ENCODE measurements around the gene IGSF21. TPM values are rescaled to one million over a fixed set of nuclear protein-coding genes. Genes with fewer than 3 reads are reported as not detected.

IGSF21 gene
- total and polyA plus RNA-seq, 10 of the 15 experiments (the other 5 are each of a cell fraction or from before 2014, with no cell fraction given), result 0.03 to 0.49 TPM; not detected in 8

- Histone ChIP-seq H3K4me1 (ENCODE audit: control insufficient read depth, insufficient read depth, low read length) (no peaks in the 10 kb centered on the region), H4K20me1 (ENCODE audit: control insufficient read depth, insufficient read depth) (no peaks in the 10 kb centered on the region), H3K27ac (ENCODE audit: control insufficient read depth, insufficient read depth) (no peak overlapping the region), H3K9ac (ENCODE audit: control insufficient read depth, insufficient read depth, low read length) (no peak overlapping the region), H3K36me3 (ENCODE audit: control insufficient read depth in 2 of 2, insufficient read depth in 2 of 2, low read length in 1 of 2) (no peaks in the 10 kb centered on the region), H3K27me3 (replicated peaks in 1 of 2; ENCODE audit: control insufficient read depth in 2 of 2, insufficient read depth in 2 of 2, low read length in 1 of 2) (no peaks in the 10 kb centered on the region), H3K4me2 (ENCODE audit: control insufficient read depth, insufficient read depth) (no peak overlapping the region), H3K79me2 (ENCODE audit: control insufficient read depth, insufficient read depth, low read length) (no peaks in the 10 kb centered on the region), H2AFZ (ENCODE audit: control insufficient read depth, low read depth, low read length) (no peak overlapping the region), H3K4me3 (no peak overlapping the region), H3K9me3 (replicated peaks; ENCODE audit: control insufficient read depth, insufficient read depth, low read length) (no peaks in the 10 kb centered on the region)
- ATAC-seq, result no peak
- SMC1A ChIA-PET (ENCODE audit: uncharacterized antibody, unreplicated experiment), result no interaction called here
- 0% methylated on average over 1 of the region's 1 CpG for WGBS (ENCODE audit: insufficient coverage, insufficient replicate concordance, low lambda C conversion rate, missing lambda C conversion rate)
- POLR2A ChIA-PET, result no interaction called here
- intact Hi-C loops (cut with micrococcal nuclease; ENCODE audit: unreplicated experiment) (no loop called here), in situ Hi-C loops (cut with MboI) (no loop called here)
- no TSS peak for BruUV-seq (replicated peaks)
- CTCF ChIA-PET, result no interaction called here
- no peak for DNase-seq (ENCODE audit: low read depth, low spot score)
- RAD21 ChIA-PET (ENCODE audit: unreplicated experiment), result no interaction called here
- FAIRE-seq, result no peak
- no peak for TF ChIP-seq SIX5 (IDR thresholded peaks at IDR 0.05; ENCODE audit: low read depth, low read length, severe bottlenecking)
- no peak for TF ChIP-seq ZZZ3 (IDR thresholded peaks at IDR 0.05; ENCODE audit: control insufficient read depth, insufficient read length, low read depth)
- TF ChIP-seq ZBTB11 (CRISPR knock-in tag; IDR thresholded peaks at IDR 0.05), result no peak
- TF ChIP-seq WRNIP1 (IDR thresholded peaks at IDR 0.05; ENCODE audit: borderline replicate concordance, low read depth, low read length), result no peak
- no peak for TF ChIP-seq HDAC2 (IDR thresholded peaks at IDR 0.05)
- TF ChIP-seq TAF1 (IDR thresholded peaks at IDR 0.05; ENCODE audit: borderline replicate concordance, low read depth, low read length), result no peak
- no peak for TF ChIP-seq PAX5 (IDR thresholded peaks at IDR 0.05; ENCODE audit: borderline replicate concordance, low read depth, low read length)
- no peak for TF ChIP-seq SMARCA5 (IDR thresholded peaks at IDR 0.05)
- no peak for TF ChIP-seq ZNF207 (IDR thresholded peaks at IDR 0.05; ENCODE audit: borderline replicate concordance)
- no peak for TF ChIP-seq ZSCAN29 (IDR thresholded peaks at IDR 0.05)
- TF ChIP-seq ZNF687 (IDR thresholded peaks at IDR 0.05), result no peak
- TF ChIP-seq PAX8 (IDR thresholded peaks at IDR 0.05), result no peak
- TF ChIP-seq SREBF1 (IDR thresholded peaks at IDR 0.05; ENCODE audit: low read length), result no peak
- TF ChIP-seq NRF1 (conservative IDR thresholded peaks at IDR 0.05; ENCODE audit: low read depth, low read length), result no peak
- TF ChIP-seq RBBP5 (conservative IDR thresholded peaks at IDR 0.05), result no peak
- TF ChIP-seq ZBTB40 (IDR thresholded peaks at IDR 0.05; ENCODE audit: borderline replicate concordance), result no peak
Measured at GRCh38 chr1:18240906-18241305, 133.3 kb downstream of the IGSF21 start.

Data from GM12878 (cell line).